Activated T-cell treated with anti-CD3 and anti-CD28 coated beads, Interleukin-2, amount 50 U/mL, for 72 hours (primary cell): ENCODE results near the gene RRAS2. TPM values are rescaled to one million over a fixed set of nuclear protein-coding genes. Genes with fewer than 3 reads are reported as not detected.

ENCODE experiments used
- ATAC-seq, 2 donors: fragments of 150-1000 bp; cut with Tn5 transposase; replicated peaks in 1 of 2; 2 replicates each; pipeline ENCODE4 v1.10.0; 2021; ENCODE audit warnings: moderate library complexity in 2 of 2, mild to moderate bottlenecking in 1 of 2
- DNase-seq, 2 donors: peaks; one replicate each; pipeline ENCODE4 v3.0.0; 2021 to 2022; ENCODE audit warnings: mixed read lengths in 1 of 2
- H3K27ac Mint-ChIP-seq: one replicate; pipeline ENCODE4 v1.8.0; 2022; ENCODE audit warnings: mild to moderate bottlenecking, moderate library complexity, mixed read lengths
- H3K27me3 Mint-ChIP-seq: one replicate; pipeline ENCODE4 v1.8.0; 2022; ENCODE audit warnings: low read depth, mixed read lengths
- H3K36me3 Mint-ChIP-seq, 2 donors: one replicate each; pipeline ENCODE4 v1.8.0; 2022; ENCODE audit warnings: mixed read lengths in 2 of 2, mild to moderate bottlenecking in 1 of 2; ENCODE audit not compliant: insufficient read depth in 2 of 2
- H3K4me1 Mint-ChIP-seq: one replicate; pipeline ENCODE4 v1.8.0; 2022; ENCODE audit warnings: low read depth, mixed read lengths
- H3K4me3 Mint-ChIP-seq, 2 donors: one replicate each; pipeline ENCODE4 v1.8.0; 2022; ENCODE audit warnings: mild to moderate bottlenecking in 2 of 2, mixed read lengths in 2 of 2, moderate library complexity in 2 of 2
- H3K9me3 Mint-ChIP-seq, 2 donors: one replicate each; pipeline ENCODE4 v1.8.0; 2022; ENCODE audit warnings: mixed read lengths in 2 of 2
- total RNA-seq, 2 donors: library from RNA; stranded (reverse); gene quantifications; one replicate each; pipeline ENCODE4 v1.2.3, GENCODE V29; 2022

Gene RRAS2
- total RNA-seq, 2 donors from 2014 or later = 59.2 to 64.2 TPM

DNA sequence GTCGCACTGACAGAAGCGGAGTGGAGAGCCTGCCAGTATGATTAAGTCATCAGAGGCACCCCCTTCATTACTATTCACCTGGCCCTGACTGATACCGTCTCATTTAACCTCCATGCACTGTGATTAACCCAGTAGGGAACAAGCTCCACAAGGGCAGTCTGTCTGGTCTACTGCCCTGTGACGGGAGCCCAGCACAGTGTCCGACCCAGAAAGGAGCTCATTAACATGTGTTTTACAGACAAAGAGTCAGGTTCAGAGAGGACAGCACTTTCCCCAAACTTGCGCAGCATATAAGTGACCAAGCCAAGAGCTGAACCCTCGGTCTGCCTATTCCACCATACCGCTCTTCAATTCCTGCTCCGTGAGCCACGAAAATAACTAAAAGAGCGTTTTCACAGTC, 129.5 kb downstream of the RRAS2 start:
- Mint-ChIP-seq H3K36me3 (no peaks in the 10 kb centered on the region), H3K4me1 (no peaks in the 10 kb centered on the region), H3K27me3 (no peaks in the 10 kb centered on the region), H3K27ac (no peak overlapping the region), H3K4me3 (no peak overlapping the region), H3K9me3 (no peaks in the 10 kb centered on the region)
- ATAC-seq = no peak
- no peak for DNase-seq

DNA sequence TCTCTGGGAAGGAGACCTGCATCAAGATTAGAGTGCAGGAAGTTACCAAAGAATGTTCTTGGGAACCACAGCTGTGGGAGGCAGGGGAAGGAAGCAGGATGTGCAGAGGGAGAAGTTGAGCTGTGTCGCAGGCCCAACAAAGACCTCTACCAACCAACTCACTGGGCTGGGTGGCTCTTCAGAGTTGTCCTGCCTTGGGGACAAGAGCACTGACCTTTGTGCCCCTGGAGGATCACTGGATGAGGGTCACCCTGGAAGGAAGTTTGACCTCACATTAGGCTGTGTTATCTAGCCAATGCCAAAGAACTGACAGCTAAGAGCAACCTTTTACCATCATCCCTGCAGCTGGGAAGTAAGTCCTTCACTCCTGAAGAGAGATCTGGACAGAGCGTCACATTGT, 130.6 kb downstream of the RRAS2 start:
- Mint-ChIP-seq H3K36me3 (no peaks in the 10 kb centered on the region), H3K27me3 (no peaks in the 10 kb centered on the region), H3K27ac (no peak overlapping the region), H3K4me1 (no peaks in the 10 kb centered on the region), H3K9me3 (no peaks in the 10 kb centered on the region), H3K4me3 (no peak overlapping the region)
- DNase-seq (no peak), ATAC-seq (no peak)

Other genes starting within 250 kb of the RRAS2 start
- 100 to 1,000 TPM; 136 to 144 TPM for gene COPB1, start 140.6 kb upstream of the RRAS2 start, total RNA-seq
- gene PSMA1, start 161.2 kb upstream of the RRAS2 start, total RNA-seq = 100 to 1,000 TPM; 248 to 268 TPM